Activated T-helper 17 cell treated with anti-CD3 and anti-CD28 coated beads, Interleukin-2, amount 50 U/mL, for 72 hours (primary cell): ENCODE measurements around the gene RUVBL2. TPM values are rescaled to one million over a fixed set of nuclear protein-coding genes. Genes with fewer than 3 reads are reported as not detected.

ENCODE experiments used
- ATAC-seq: fragments of 150-1000 bp; cut with Tn5 transposase; replicated peaks from 2 replicates; pipeline ENCODE4 v1.10.0; 2021; ENCODE audit warnings: mild to moderate bottlenecking, moderate library complexity
- H3K27ac Mint-ChIP-seq: one replicate; pipeline ENCODE4 v1.8.0; 2022; ENCODE audit warnings: mixed read lengths
- H3K27me3 Mint-ChIP-seq: one replicate; pipeline ENCODE4 v1.8.0; 2022; ENCODE audit warnings: mixed read lengths
- H3K36me3 Mint-ChIP-seq: one replicate; pipeline ENCODE4 v1.8.0; 2022; ENCODE audit warnings: low read depth, mild to moderate bottlenecking, mixed read lengths
- H3K4me1 Mint-ChIP-seq: one replicate; pipeline ENCODE4 v1.8.0; 2022; ENCODE audit warnings: mixed read lengths
- H3K4me3 Mint-ChIP-seq: one replicate; pipeline ENCODE4 v1.8.0; 2022; ENCODE audit warnings: mild to moderate bottlenecking, mixed read lengths
- H3K9me3 Mint-ChIP-seq: one replicate; pipeline ENCODE4 v1.8.0; 2022; ENCODE audit warnings: mixed read lengths
- total RNA-seq, 2 donors: library from RNA; stranded (reverse); gene quantifications; one replicate each; pipeline ENCODE4 v1.2.3, GENCODE V29; 2022

RUVBL2 gene
- 100 to 1,000 TPM; 100 to 166 TPM for total RNA-seq

DNA sequence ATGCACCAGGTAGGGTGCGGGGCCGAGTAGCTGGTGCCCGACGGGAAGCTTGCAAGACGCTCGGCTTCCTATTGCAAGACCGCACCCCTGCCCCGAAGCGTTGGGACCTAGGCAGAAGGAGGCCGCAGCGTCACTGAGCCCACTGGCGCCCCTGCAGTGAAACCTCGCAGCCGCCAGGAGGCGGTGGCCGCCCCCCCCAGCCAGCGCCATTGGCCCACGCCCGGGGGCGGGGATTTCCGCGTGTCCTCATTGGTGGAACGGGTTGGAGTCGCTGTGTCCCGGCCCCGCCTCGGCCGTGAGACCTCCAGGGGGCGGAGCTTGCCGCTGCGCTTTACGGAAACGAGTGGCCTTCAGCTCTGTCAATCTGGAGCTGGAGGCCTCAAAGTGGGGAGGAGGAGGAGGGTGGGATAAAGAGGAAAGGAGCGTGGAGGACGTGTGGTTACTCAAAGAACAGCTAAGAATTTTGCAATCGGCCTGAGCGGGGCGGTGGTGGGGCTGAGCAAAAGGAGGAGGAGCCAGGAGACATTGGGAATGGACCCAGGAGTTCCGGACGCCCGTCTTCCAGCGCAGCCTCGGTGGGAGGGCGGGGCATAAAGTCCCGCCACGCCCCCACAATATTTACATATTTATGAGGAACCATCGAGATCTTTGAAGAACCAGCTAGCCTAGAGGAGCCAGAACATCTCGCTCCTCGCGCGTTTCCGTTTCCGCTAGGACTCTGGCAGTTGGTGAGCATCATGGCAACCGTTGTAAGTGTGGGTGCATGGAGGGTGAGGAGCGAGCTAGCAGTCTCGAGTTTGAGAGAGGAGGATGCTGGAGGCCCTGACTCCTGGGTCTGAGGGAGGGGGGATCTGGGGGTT is at the start of gene RUVBL2, which contains the start of gene GYS1:
RUVBL2 (plus strand) TSS at position 713 of the 860 bp plus-strand sequence; CDS start at position 738, 25 bp downstream.
GYS1 (minus strand) TSS at position 135 of the 860 bp plus-strand sequence. CDS start 197 bp downstream, outside the sequence.
- Mint-ChIP-seq H3K4me3 (peak within 1 kb of the TSS; percentile 86), H3K4me1 (peaks cover 34% of the 10 kb centered on the region), H3K27me3 (no peaks in the 10 kb centered on the region), H3K27ac (peak within 1 kb of the TSS; percentile 92), H3K36me3 (peaks cover 58% of the 10 kb centered on the region), H3K9me3 (no peaks in the 10 kb centered on the region)
- ATAC-seq, result peak; percentile 95

DNA sequence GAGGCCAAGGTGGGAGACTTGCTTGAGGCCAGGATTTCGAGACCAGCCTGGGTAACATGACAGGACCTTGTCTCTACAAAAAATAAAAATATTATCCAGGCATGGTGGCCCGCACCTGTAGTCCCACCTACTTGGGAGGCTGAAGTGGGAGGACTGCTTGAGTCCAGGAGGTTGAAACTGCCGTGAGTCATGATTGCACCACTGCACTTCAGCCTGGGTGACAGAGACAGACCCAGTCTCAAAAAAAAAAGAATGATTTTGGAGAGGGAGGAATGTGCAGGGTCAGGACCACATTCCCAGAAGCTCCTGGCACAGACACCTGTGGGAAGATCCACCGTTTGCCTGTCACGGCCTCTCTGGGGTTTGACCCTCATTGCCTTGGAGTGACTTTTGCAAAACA is 48.3 kb upstream of the RUVBL2 start:
- no peak for ATAC-seq

DNA sequence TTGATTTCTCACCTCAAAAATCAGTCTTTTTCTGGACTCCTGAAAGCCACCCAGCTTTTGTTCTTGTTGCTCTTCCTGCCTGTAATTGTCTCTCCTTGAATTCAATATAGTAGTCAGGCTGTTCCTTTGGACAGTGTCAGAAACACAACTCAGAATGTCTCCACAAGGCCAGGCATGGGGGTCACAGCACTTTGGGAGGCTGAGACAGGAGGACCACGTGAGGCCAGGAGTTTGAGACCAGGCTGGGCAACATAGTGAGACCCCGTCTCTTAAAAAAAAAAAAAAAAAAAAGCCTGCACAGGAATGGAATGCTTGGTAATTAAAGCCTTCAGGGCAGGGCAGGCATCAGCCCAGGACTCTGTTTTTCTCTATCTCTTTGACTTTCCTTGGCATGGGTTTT is 47.9 kb upstream of the RUVBL2 start:
- no peaks in the 10 kb centered on the region for H3K27me3 Mint-ChIP-seq
- H3K4me1 Mint-ChIP-seq, result no peaks in the 10 kb centered on the region
- H3K27ac Mint-ChIP-seq, result no peak overlapping the region
- H3K36me3 Mint-ChIP-seq, result no peaks in the 10 kb centered on the region
- no peak for ATAC-seq
- H3K9me3 Mint-ChIP-seq, result no peaks in the 10 kb centered on the region
- H3K4me3 Mint-ChIP-seq, result no peak overlapping the region

More for the DNA sequence above, 48.3 kb upstream of the RUVBL2 start:
- Mint-ChIP-seq H3K36me3 (no peaks in the 10 kb centered on the region), H3K27ac (no peak overlapping the region), H3K27me3 (no peaks in the 10 kb centered on the region), H3K9me3 (no peaks in the 10 kb centered on the region), H3K4me1 (no peaks in the 10 kb centered on the region), H3K4me3 (no peak overlapping the region)

DNA sequence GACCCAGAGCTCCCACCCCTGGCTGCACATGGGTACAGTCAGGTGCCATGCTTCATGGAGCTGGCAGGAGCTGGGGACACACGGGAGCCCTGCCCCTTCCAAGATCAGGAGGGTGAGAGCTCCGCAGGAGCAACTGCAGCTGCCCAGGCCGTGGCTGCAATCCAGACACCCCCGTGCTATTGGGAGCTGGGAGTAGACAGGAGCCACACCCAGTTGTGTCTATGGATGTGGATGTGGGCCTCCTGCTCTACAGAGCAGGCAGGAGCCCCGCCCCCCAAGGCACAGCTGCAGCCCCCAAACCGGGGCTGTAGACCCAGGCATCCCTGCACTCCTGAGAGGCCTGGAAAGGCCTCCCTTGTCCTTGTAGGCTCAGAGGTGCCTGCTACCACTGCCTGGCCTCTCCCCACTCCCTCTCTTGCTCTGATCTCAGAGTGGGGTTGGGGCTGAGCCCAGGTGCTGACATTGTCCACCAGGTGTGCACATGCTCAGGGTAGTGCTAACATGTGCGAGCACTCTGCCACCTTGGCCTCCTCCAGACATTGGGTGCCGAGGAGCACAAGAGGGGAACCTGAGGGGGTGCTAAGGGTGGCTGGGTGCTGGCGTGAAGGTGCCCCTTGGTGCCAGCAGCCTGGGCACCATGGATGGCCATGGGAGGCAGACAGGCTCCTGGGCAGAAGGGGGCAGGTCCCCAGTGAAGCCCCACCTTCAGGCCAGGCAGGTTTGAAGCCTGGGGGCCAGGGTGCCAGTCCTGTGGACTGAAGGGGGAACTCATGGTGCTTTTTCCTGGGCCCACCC is 47.0 kb upstream of the RUVBL2 start:
- Mint-ChIP-seq H3K9me3 (no peaks in the 10 kb centered on the region), H3K27me3 (no peaks in the 10 kb centered on the region), H3K4me1 (no peaks in the 10 kb centered on the region), H3K36me3 (no peaks in the 10 kb centered on the region), H3K4me3 (no peak overlapping the region), H3K27ac (no peak overlapping the region)
- ATAC-seq, result no peak

DNA sequence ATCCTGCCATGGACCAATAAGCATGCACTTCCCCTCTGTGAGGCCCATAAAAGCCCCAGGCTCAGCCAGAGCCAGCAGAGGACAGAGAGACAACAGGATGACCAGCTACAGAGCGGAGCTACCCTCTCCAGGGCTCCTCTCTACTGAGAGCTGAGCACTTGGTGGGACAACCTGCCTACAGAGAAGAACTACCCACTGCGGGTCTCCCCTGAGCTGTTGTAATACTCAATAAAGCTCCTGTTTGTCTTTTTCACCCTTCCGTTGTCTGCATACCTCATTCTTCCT is 46.5 kb upstream of the RUVBL2 start:
- no peak for ATAC-seq
- no peaks in the 10 kb centered on the region for H3K27me3 Mint-ChIP-seq
- no peaks in the 10 kb centered on the region for H3K4me1 Mint-ChIP-seq
- no peak overlapping the region for H3K4me3 Mint-ChIP-seq
- no peaks in the 10 kb centered on the region for H3K9me3 Mint-ChIP-seq
- no peaks in the 10 kb centered on the region for H3K36me3 Mint-ChIP-seq
- H3K27ac Mint-ChIP-seq, result no peak overlapping the region

DNA sequence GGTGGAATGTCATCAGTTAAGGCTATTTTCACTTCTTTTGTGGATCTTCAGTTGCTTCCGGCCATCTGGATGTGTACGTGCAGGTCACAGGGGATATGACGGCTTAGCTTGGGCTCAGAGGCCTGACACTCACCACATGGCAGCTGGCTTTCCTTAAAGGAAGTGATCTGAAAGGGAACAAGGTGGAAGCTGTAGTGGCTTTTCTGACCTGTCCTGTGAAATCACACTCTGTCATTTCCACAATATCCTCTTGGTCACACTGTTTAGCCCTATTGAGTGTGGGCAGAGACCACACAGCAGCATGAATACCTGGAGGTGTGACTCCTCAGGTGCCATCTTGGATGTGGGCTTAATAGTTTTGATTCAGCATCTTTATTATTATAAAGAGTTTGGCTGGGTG is 43.5 kb upstream of the RUVBL2 start:
- ATAC-seq, result no peak
- H3K27me3 Mint-ChIP-seq, result no peaks in the 10 kb centered on the region
- H3K36me3 Mint-ChIP-seq, result peaks cover 7% of the 10 kb centered on the region
- H3K4me3 Mint-ChIP-seq, result no peak overlapping the region
- H3K9me3 Mint-ChIP-seq, result no peaks in the 10 kb centered on the region
- no peak overlapping the region for H3K27ac Mint-ChIP-seq
- H3K4me1 Mint-ChIP-seq, result no peaks in the 10 kb centered on the region

DNA sequence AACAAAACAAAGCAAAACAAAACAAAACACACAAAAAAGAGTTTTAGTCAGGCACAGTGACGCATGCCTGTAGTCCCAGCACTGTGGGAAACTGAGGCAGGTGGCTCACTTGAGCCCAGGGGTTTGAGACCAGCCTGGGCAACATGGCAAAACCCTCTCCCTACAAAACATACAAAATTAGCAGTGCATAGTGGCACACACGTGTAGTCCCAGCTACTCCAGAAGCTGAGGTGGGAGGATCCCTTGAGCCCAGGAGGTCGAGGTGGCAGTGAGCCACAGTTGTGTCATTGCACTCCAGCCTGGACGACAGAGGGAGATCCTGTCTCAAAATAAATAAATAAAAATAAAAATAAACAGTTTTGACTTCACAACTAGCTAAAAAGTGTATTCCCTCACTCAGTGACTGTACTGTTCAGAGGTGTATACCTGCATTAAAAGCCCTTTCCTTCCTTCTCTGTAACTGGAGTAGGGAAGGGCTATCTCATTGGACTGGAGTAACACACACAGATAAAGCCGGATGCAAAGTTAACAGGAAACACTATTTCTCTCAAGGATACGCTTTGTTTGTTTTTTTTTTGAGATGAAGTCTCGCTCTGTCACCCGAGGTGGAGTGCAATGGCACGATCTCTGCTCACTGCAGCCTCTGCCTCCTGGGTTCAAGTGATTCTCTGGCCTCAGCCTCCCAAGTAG is 42.7 kb upstream of the RUVBL2 start:
- ATAC-seq, result no peak
- Mint-ChIP-seq H3K9me3 (no peaks in the 10 kb centered on the region), H3K4me3 (no peak overlapping the region), H3K36me3 (peaks cover 15% of the 10 kb centered on the region), H3K4me1 (peaks cover 4% of the 10 kb centered on the region), H3K27ac (no peak overlapping the region), H3K27me3 (no peaks in the 10 kb centered on the region)

DNA sequence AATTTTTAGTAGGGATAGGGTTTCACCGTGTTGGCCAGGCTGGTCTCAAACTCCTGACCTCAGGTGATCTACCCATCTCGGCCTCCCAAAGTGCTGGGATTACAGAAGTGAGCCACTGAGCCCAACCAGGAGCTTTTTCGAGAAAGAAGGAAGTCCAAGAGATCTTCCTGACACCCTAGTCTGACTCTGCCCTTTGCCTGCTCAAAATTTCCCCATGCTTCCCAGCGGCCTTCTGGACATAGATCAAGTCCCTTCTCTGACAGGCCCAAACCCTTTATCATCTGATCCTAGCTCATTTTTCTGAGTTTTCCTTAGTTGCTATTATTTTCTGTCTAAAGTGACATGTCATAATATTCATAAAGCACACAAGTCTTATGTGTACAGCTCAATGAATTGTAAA is 40.5 kb upstream of the RUVBL2 start:
- Mint-ChIP-seq H3K4me3 (peak overlapping the region; percentile 89), H3K4me1 (peaks cover 14% of the 10 kb centered on the region), H3K27me3 (no peaks in the 10 kb centered on the region), H3K9me3 (no peaks in the 10 kb centered on the region), H3K36me3 (peaks cover 37% of the 10 kb centered on the region), H3K27ac (no peak overlapping the region)
- ATAC-seq, result no peak

DNA sequence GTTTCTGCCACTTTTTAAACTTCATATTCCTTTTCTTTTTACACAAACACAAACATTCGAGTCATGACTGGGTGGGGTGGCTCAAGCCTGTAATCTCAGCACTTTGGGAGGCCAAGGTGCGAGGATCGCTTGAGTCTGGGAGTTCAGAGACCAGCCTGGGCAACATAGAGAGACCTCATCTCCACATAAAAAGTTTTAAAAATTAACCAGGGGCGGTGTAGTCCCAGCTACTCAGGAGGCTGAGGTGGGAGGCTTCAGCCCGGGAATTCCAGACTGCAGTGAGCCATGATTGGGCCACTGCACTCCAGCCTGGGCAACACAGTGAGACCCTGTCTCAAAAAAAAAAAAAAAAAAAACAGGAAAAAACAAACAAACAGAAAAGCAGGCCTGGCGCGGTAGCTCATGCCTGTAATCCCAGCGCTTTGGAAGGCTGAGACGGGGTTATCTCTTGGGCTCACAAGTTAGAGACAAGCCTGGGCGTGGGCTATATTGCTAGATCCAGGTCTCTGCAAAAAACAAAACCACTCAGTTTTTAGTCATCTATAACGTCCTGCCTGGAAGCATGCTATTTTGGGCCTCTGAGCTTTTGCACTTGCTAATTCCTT is 39.6 kb upstream of the RUVBL2 start:
- H3K27ac Mint-ChIP-seq, result peak overlapping the region; percentile 92
- H3K4me1 Mint-ChIP-seq, result peaks cover 14% of the 10 kb centered on the region
- H3K4me3 Mint-ChIP-seq, result peak overlapping the region; percentile 89
- no peaks in the 10 kb centered on the region for H3K27me3 Mint-ChIP-seq
- peaks cover 47% of the 10 kb centered on the region for H3K36me3 Mint-ChIP-seq
- H3K9me3 Mint-ChIP-seq, result no peaks in the 10 kb centered on the region
- ATAC-seq, result no peak

DNA sequence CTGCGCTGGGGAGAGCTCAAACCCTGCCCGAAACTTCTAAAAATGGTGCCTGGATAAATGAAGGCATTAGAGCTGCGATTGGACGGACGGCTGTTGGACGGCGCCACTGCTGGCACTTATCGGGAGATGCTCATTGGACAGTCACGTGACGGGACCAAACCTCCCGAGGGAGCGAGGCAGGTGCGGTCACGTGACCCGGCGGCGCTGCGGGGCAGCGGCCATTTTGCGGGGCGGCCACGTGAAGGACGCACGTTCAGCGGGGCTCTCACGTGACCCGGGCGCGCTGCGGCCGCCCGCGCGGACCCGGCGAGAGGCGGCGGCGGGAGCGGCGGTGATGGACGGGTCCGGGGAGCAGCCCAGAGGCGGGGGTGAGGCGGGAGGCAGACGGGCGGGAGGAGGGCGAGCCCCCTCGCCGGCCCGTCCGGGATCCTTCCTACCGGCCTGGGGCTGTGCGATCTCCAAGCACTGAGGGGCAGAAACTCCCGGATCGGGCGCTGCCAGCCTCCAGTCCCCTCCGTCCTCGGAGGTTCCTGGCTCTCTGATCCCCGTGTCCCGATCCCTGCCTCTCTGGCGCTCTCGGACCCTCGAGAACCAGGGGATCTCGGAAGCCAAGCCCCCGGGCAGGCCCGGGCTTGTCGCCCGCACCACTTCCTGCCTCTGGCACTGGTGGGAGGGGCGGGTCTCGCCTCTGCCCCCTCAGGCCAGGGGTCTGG is 38.9 kb upstream of the RUVBL2 start, which contains the start of gene BAX:
BAX (plus strand) TSS at position 281 of the 713 bp plus-strand sequence; CDS start at position 335, 54 bp downstream.
- H3K4me3 Mint-ChIP-seq, result peak within 1 kb of the TSS; percentile 89
- H3K27me3 Mint-ChIP-seq, result no peaks in the 10 kb centered on the region
- no peaks in the 10 kb centered on the region for H3K9me3 Mint-ChIP-seq
- peaks cover 53% of the 10 kb centered on the region for H3K36me3 Mint-ChIP-seq
- ATAC-seq, result peak; percentile 92
- peaks cover 14% of the 10 kb centered on the region for H3K4me1 Mint-ChIP-seq
- H3K27ac Mint-ChIP-seq, result peak within 1 kb of the TSS; percentile 92

DNA sequence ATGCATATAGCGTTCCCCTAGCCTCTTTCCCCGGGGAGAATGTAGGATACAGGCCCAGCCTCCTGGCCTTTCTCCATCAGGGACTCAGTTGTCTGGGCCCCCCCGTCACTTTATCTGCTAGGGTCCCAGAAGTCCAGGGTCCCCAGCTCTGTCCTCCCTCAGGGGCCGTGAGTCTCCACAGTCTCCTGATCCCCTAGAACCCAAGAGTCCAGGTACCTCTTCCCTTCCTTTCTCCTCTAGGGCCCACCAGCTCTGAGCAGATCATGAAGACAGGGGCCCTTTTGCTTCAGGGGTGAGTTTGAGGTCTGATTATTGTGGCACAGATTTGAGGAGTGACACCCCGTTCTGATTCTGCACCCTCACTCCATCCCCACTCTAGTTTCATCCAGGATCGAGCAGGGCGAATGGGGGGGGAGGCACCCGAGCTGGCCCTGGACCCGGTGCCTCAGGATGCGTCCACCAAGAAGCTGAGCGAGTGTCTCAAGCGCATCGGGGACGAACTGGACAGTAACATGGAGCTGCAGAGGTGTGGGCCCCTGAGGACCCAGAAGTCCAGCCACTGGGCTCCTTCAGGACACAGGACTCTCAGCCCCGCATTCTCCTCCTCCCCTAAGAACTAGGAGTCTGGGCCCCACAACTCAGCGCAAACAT is 38.3 kb upstream of the RUVBL2 start:
- Mint-ChIP-seq H3K27ac (peak overlapping the region; percentile 92), H3K4me1 (peaks cover 14% of the 10 kb centered on the region), H3K9me3 (no peaks in the 10 kb centered on the region), H3K27me3 (no peaks in the 10 kb centered on the region), H3K36me3 (peaks cover 54% of the 10 kb centered on the region), H3K4me3 (peak overlapping the region; percentile 89)
- no peak for ATAC-seq

DNA sequence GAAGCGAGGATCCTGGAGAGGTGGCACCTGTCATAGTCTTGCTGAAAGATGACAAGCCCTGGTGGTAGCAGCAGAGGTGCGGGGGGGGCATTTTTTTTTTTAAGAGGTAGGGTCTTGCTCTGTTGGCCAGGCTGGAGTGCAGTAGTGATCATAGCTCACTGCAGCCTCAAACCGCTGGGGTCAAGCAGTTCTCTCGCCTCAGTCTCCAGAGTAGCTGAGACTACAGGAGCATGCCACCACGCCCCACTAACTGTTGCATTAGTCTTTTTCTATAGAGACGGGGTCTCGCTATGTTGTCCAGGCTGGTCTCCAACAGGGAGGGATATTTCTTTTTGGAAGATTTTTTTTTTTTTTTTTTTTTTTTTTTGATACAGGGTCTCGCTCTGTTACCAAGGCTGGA is 35.7 kb upstream of the RUVBL2 start:
- ATAC-seq, result no peak
- Mint-ChIP-seq H3K4me1 (peaks cover 20% of the 10 kb centered on the region), H3K27me3 (no peaks in the 10 kb centered on the region), H3K4me3 (no peak overlapping the region), H3K27ac (no peak overlapping the region), H3K36me3 (peaks cover 73% of the 10 kb centered on the region), H3K9me3 (no peaks in the 10 kb centered on the region)
